ENCODE measurements around the gene DRAP1.
A peak's percentile ranks its signal among the peaks of the same experiment; 100 is the strongest.

Gene DRAP1

GRCh38 chr11:65952052-65952521, 32.9 kb downstream of the DRAP1 start:
- no peak overlapping the region for H3K4me3 ChIP-seq (ENCODE audit: low read length)
- TF ChIP-seq CTCF (conservative IDR thresholded peaks at IDR 0.05; ENCODE audit: low read depth, low read length) = no peak
- DNase-seq (ENCODE audit: low read depth) = no peak

- no peak for TF ChIP-seq CTCF (conservative IDR thresholded peaks at IDR 0.05; ENCODE audit: low read depth, low read length)
Observed at GRCh38 chr11:65953471-65953870, 34.2 kb downstream of the DRAP1 start.

GRCh38 chr11:65954771-65955170, 35.5 kb downstream of the DRAP1 start:
- DNase-seq (ENCODE audit: low read depth) = no peak
- no peak overlapping the region for H3K4me3 ChIP-seq (ENCODE audit: low read length)
- TF ChIP-seq CTCF (conservative IDR thresholded peaks at IDR 0.05; ENCODE audit: low read depth, low read length) = no peak

More at GRCh38 chr11:65953471-65953870, 34.2 kb downstream of the DRAP1 start:
- DNase-seq (ENCODE audit: low read depth) = no peak
- H3K4me3 ChIP-seq (ENCODE audit: low read length) = no peak overlapping the region

- no peak for DNase-seq (ENCODE audit: low read depth)
- no peak for TF ChIP-seq CTCF (conservative IDR thresholded peaks at IDR 0.05; ENCODE audit: low read depth, low read length)
- no peak overlapping the region for H3K4me3 ChIP-seq (ENCODE audit: low read length)
Observed at GRCh38 chr11:65958291-65958690, 39.1 kb downstream of the DRAP1 start.

- DNase-seq (ENCODE audit: low read depth) = no peak
- H3K4me3 ChIP-seq (ENCODE audit: low read length) = no peak overlapping the region
- no peak for TF ChIP-seq CTCF (conservative IDR thresholded peaks at IDR 0.05; ENCODE audit: low read depth, low read length)
Observed at GRCh38 chr11:65958774-65959420, 39.7 kb downstream of the DRAP1 start.

DNA sequence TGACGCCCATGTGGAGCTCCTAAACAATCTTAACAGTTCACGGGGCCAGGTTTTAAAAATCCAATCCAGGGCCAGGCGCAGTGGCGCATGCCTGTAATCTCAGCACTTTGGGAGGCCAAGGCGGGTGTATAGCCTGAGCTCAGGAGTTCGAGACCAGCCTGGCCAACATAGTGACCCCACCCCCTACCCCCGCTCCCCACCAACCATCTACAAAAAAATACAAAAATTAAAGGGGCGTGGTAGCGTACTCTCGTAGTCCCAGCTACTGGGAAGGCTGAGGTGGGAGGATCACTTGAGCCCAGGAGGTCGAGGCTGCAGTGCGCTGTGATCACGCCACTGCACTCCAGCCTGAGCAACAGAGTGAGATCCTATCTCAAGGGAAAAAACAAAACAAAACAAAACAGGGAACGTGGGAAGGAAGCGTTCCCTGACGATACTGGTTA, 41.6 kb downstream of the DRAP1 start:
- peak overlapping the region; percentile 87 for H3K4me3 ChIP-seq (ENCODE audit: low read length)
- TF ChIP-seq CTCF (conservative IDR thresholded peaks at IDR 0.05; ENCODE audit: low read depth, low read length) = no peak
- DNase-seq (ENCODE audit: low read depth) = no peak

All from retinal pigment epithelial cell (primary cell).